ENCODE data around the gene SLC2A4RG.

- TF ChIP-seq GATA2 (IDR thresholded peaks at IDR 0.05; ENCODE audit: low read depth, low read length), result no peak
- TF ChIP-seq GATA3 (IDR thresholded peaks at IDR 0.05; ENCODE audit: low read depth, low read length), result no peak
Measured at GRCh38 chr20:63781181-63781580, 41.6 kb downstream of the SLC2A4RG start.
